Ishikawa (cell line): Measurements from ENCODE around the gene MYL4.

Source experiments
- CEBPB ChIP-seq: IDR thresholded peaks from 2 replicates; pipeline ENCODE4 v1.6.1; 2012
- CREB1 ChIP-seq: IDR thresholded peaks from 2 replicates; pipeline ENCODE4 v1.6.1; 2012; ENCODE audit warnings: low read depth
- EGR1 ChIP-seq: IDR thresholded peaks from 2 replicates; pipeline ENCODE4 v1.6.1; 2012
- EP300 ChIP-seq: IDR thresholded peaks from 2 replicates; pipeline ENCODE4 v1.6.1; 2012; ENCODE audit warnings: borderline replicate concordance
- FOXM1 ChIP-seq: IDR thresholded peaks from 2 replicates; pipeline ENCODE4 v1.6.1; 2012; ENCODE audit warnings: low read depth, borderline replicate concordance
- MAX ChIP-seq: IDR thresholded peaks from 2 replicates; pipeline ENCODE4 v1.6.1; 2012
- NFIC ChIP-seq: IDR thresholded peaks from 2 replicates; pipeline ENCODE4 v1.6.1; 2012
- RAD21 ChIP-seq: IDR thresholded peaks from 2 replicates; pipeline ENCODE4 v1.6.1; 2012; ENCODE audit warnings: low read depth
- TAF1 ChIP-seq: IDR thresholded peaks from 2 replicates; pipeline ENCODE4 v1.6.1; 2012; ENCODE audit warnings: low read depth, mild to moderate bottlenecking
- TCF12 ChIP-seq: IDR thresholded peaks from 2 replicates; pipeline ENCODE4 v1.6.1; 2012; ENCODE audit warnings: low read depth
- TEAD4 ChIP-seq: IDR thresholded peaks from 2 replicates; pipeline ENCODE4 v1.6.1; 2012
- USF1 ChIP-seq: IDR thresholded peaks from 2 replicates; pipeline ENCODE4 v1.6.1; 2012
- YY1 ChIP-seq: IDR thresholded peaks from 2 replicates; pipeline ENCODE4 v1.6.1; 2012; ENCODE audit warnings: low read depth
- ZBTB7A ChIP-seq: IDR thresholded peaks from 2 replicates; pipeline ENCODE4 v1.6.1; 2012; ENCODE audit warnings: low read depth
- TF ChIP-seq, protein P1 (sequence below): IDR thresholded peaks from 2 replicates; pipeline ENCODE4 v1.6.1; 2012; ENCODE audit warnings: low read depth, mild to moderate bottlenecking

The MYL4 gene

GRCh38 chr17:47243737-47244598, 34.8 kb downstream of the MYL4 start:
- TF ChIP-seq CREB1 (no peak), MAX (no peak), EP300 (no peak), YY1 (no peak), CEBPB (no peak), TAF1 (no peak)
- TF ChIP-seq, protein P1, sequence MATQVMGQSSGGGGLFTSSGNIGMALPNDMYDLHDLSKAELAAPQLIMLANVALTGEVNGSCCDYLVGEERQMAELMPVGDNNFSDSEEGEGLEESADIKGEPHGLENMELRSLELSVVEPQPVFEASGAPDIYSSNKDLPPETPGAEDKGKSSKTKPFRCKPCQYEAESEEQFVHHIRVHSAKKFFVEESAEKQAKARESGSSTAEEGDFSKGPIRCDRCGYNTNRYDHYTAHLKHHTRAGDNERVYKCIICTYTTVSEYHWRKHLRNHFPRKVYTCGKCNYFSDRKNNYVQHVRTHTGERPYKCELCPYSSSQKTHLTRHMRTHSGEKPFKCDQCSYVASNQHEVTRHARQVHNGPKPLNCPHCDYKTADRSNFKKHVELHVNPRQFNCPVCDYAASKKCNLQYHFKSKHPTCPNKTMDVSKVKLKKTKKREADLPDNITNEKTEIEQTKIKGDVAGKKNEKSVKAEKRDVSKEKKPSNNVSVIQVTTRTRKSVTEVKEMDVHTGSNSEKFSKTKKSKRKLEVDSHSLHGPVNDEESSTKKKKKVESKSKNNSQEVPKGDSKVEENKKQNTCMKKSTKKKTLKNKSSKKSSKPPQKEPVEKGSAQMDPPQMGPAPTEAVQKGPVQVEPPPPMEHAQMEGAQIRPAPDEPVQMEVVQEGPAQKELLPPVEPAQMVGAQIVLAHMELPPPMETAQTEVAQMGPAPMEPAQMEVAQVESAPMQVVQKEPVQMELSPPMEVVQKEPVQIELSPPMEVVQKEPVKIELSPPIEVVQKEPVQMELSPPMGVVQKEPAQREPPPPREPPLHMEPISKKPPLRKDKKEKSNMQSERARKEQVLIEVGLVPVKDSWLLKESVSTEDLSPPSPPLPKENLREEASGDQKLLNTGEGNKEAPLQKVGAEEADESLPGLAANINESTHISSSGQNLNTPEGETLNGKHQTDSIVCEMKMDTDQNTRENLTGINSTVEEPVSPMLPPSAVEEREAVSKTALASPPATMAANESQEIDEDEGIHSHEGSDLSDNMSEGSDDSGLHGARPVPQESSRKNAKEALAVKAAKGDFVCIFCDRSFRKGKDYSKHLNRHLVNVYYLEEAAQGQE: no peak

GRCh38 chr17:47244697-47245096, 35.5 kb downstream of the MYL4 start:
- no peak for TF ChIP-seq RAD21

GRCh38 chr17:47246120-47246519, 37.0 kb downstream of the MYL4 start:
- TF ChIP-seq TEAD4 (no peak), CREB1 (no peak), EP300 (no peak), TAF1 (no peak), CEBPB (no peak), RAD21 (no peak)
- TF ChIP-seq, protein P1: no peak

DNA sequence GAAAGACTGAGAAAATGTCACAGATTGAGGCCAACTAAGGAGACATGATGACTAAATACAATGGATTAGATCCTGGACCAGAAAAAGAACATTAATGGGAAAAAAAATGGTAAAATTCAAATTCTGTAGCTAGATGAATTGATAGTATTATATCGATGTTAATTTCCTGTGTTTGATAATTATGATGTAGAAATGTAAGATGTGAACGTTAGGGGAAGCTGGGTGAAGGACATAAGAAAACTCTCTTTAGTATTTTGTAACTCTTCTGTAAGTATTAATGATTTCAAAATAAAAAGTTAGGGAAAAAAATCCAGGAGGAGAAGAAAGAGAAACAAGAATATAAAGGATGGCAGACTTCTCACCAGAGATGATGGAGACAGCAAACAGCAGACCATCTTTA, 41.7 kb downstream of the MYL4 start:
- TF ChIP-seq USF1: no peak
- TF ChIP-seq FOXM1: no peak
- no peak for TF ChIP-seq MAX
- no peak for TF ChIP-seq RAD21
- TF ChIP-seq CEBPB: no peak
- no peak for TF ChIP-seq ZBTB7A
- no peak for TF ChIP-seq EP300
- TF ChIP-seq TAF1: no peak
- TF ChIP-seq EGR1: no peak
- TF ChIP-seq NFIC: no peak
- no peak for TF ChIP-seq TEAD4
- TF ChIP-seq CREB1: no peak
- no peak for TF ChIP-seq YY1
- TF ChIP-seq, protein P1: no peak
- no peak for TF ChIP-seq TCF12

GRCh38 chr17:47251421-47251940, 42.3 kb downstream of the MYL4 start:
- TF ChIP-seq MAX: no peak
- no peak for TF ChIP-seq TAF1
- TF ChIP-seq EGR1: no peak
